Suprapubic skin (tissue), 4 donors: Measurements from ENCODE around the gene RCAN2.

Experiments
- POLR2A ChIP-seq, 2 donors: fragments of 450-650 bp; IDR thresholded peaks; one replicate each; pipeline ENCODE4 v1.6.1; 2017; ENCODE audit warnings: antibody characterized with exemption in 2 of 2, mild to moderate bottlenecking in 2 of 2, moderate library complexity in 2 of 2
- POLR2AphosphoS5 ChIP-seq, 3 donors: sonication (generic); formaldehyde crosslinking; IDR thresholded peaks; one replicate each; pipeline ENCODE4 v1.6.1; 2017; ENCODE audit warnings: antibody characterized with exemption in 3 of 3
- TF ChIP-seq, protein P1 (sequence below), 2 donors: fragments of 200-600 bp in 1 of 2; fragments of 450-650 bp in 1 of 2; sonication (generic) in 1 of 2; IDR thresholded peaks; one replicate each; pipeline ENCODE4 v1.5.1; 2016 to 2019; ENCODE audit warnings: antibody characterized with exemption in 2 of 2, mild to moderate bottlenecking in 1 of 2, moderate library complexity in 1 of 2

GRCh38 chr6:46271728-46272127, 219.5 kb downstream of the RCAN2 start:
- TF ChIP-seq, protein P1, sequence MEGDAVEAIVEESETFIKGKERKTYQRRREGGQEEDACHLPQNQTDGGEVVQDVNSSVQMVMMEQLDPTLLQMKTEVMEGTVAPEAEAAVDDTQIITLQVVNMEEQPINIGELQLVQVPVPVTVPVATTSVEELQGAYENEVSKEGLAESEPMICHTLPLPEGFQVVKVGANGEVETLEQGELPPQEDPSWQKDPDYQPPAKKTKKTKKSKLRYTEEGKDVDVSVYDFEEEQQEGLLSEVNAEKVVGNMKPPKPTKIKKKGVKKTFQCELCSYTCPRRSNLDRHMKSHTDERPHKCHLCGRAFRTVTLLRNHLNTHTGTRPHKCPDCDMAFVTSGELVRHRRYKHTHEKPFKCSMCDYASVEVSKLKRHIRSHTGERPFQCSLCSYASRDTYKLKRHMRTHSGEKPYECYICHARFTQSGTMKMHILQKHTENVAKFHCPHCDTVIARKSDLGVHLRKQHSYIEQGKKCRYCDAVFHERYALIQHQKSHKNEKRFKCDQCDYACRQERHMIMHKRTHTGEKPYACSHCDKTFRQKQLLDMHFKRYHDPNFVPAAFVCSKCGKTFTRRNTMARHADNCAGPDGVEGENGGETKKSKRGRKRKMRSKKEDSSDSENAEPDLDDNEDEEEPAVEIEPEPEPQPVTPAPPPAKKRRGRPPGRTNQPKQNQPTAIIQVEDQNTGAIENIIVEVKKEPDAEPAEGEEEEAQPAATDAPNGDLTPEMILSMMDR (IDR thresholded peaks at IDR 0.05): no peak
- no peak for TF ChIP-seq POLR2A (IDR thresholded peaks at IDR 0.05)
- no peak for TF ChIP-seq POLR2AphosphoS5 (IDR thresholded peaks at IDR 0.05)
